ENCODE data around the gene SLCO3A1.

SLCO3A1 gene

GRCh38 chr15:91938136-91938535, 84.6 kb downstream of the SLCO3A1 start:
- H3K4me3 ChIP-seq (ENCODE audit: low read depth in 1 of 2, low read length in 2 of 2), result no peak overlapping the region
- no peak overlapping the region for H2AFZ ChIP-seq (ENCODE audit: low read depth, low read length)
- H3K9ac ChIP-seq (ENCODE audit: low read depth, low read length), result no peak overlapping the region
- H3K27ac ChIP-seq (ENCODE audit: low read length), result no peak overlapping the region
- no peaks in the 10 kb centered on the region for H4K20me1 ChIP-seq (ENCODE audit: insufficient read depth, low read length)
- ATAC-seq (ENCODE audit: insufficient read depth, low read depth) (no peak), DNase-seq (no peak)
- H3K27me3 ChIP-seq (ENCODE audit: insufficient read depth, low read length, poor library complexity), result peaks cover 7% of the 10 kb centered on the region
- no peaks in the 10 kb centered on the region for H3K36me3 ChIP-seq (ENCODE audit: insufficient read depth, low read length)
- no peaks in the 10 kb centered on the region for H3K9me3 ChIP-seq (ENCODE audit: insufficient read depth, low read length, severe bottlenecking)
- H3K4me1 ChIP-seq (ENCODE audit: insufficient read depth, low read length), result no peaks in the 10 kb centered on the region
- TF ChIP-seq EZH2 (IDR thresholded peaks at IDR 0.05; ENCODE audit: borderline replicate concordance, low read depth, low read length, severe bottlenecking) (no peak), CTCF (IDR thresholded peaks at IDR 0.05; ENCODE audit: borderline replicate concordance, extremely low read depth, low read length, poor library complexity, severe bottlenecking) (no peak)
- no peak overlapping the region for H3K4me2 ChIP-seq (ENCODE audit: insufficient read depth, low read length)
- no peaks in the 10 kb centered on the region for H3K79me2 ChIP-seq (ENCODE audit: insufficient read depth, low read length)

- no peak for ATAC-seq (ENCODE audit: insufficient read depth, low read depth)
- TF ChIP-seq CTCF (IDR thresholded peaks at IDR 0.05; ENCODE audit: borderline replicate concordance, extremely low read depth, low read length, poor library complexity, severe bottlenecking), result no peak
- no peak for TF ChIP-seq EZH2 (IDR thresholded peaks at IDR 0.05; ENCODE audit: borderline replicate concordance, low read depth, low read length, severe bottlenecking)
- no peaks in the 10 kb centered on the region for H3K36me3 ChIP-seq (ENCODE audit: insufficient read depth, low read length)
- no peak overlapping the region for H3K4me2 ChIP-seq (ENCODE audit: insufficient read depth, low read length)
- DNase-seq, result no peak
- no peaks in the 10 kb centered on the region for H3K79me2 ChIP-seq (ENCODE audit: insufficient read depth, low read length)
- H3K9me3 ChIP-seq (ENCODE audit: insufficient read depth, low read length, severe bottlenecking), result no peaks in the 10 kb centered on the region
- H3K4me1 ChIP-seq (ENCODE audit: insufficient read depth, low read length), result no peaks in the 10 kb centered on the region
- H3K27ac ChIP-seq (ENCODE audit: low read length), result no peak overlapping the region
- H2AFZ ChIP-seq (ENCODE audit: low read depth, low read length), result no peak overlapping the region
- no peaks in the 10 kb centered on the region for H4K20me1 ChIP-seq (ENCODE audit: insufficient read depth, low read length)
- H3K9ac ChIP-seq (ENCODE audit: low read depth, low read length), result no peak overlapping the region
- H3K4me3 ChIP-seq (ENCODE audit: low read depth in 1 of 2, low read length in 2 of 2), result no peak overlapping the region
- H3K27me3 ChIP-seq (ENCODE audit: insufficient read depth, low read length, poor library complexity), result peaks cover 3% of the 10 kb centered on the region
These were observed 85.9 kb downstream of the SLCO3A1 start for GRCh38 chr15:91939403-91939831.

GRCh38 chr15:91940496-91941381, 87.2 kb downstream of the SLCO3A1 start:
- no peak overlapping the region for H2AFZ ChIP-seq (ENCODE audit: low read depth, low read length)
- H3K4me3 ChIP-seq (ENCODE audit: low read depth in 1 of 2, low read length in 2 of 2), result no peak overlapping the region
- DNase-seq (no peak), ATAC-seq (ENCODE audit: insufficient read depth, low read depth) (no peak)
- no peak overlapping the region for H3K4me2 ChIP-seq (ENCODE audit: insufficient read depth, low read length)
- H3K79me2 ChIP-seq (ENCODE audit: insufficient read depth, low read length), result no peaks in the 10 kb centered on the region
- no peaks in the 10 kb centered on the region for H3K36me3 ChIP-seq (ENCODE audit: insufficient read depth, low read length)
- no peak overlapping the region for H3K9ac ChIP-seq (ENCODE audit: low read depth, low read length)
- H3K4me1 ChIP-seq (ENCODE audit: insufficient read depth, low read length), result no peaks in the 10 kb centered on the region
- TF ChIP-seq EZH2 (IDR thresholded peaks at IDR 0.05; ENCODE audit: borderline replicate concordance, low read depth, low read length, severe bottlenecking) (no peak), CTCF (IDR thresholded peaks at IDR 0.05; ENCODE audit: borderline replicate concordance, extremely low read depth, low read length, poor library complexity, severe bottlenecking) (no peak)
- H3K27ac ChIP-seq (ENCODE audit: low read length), result no peak overlapping the region
- no peaks in the 10 kb centered on the region for H4K20me1 ChIP-seq (ENCODE audit: insufficient read depth, low read length)
- H3K27me3 ChIP-seq (ENCODE audit: insufficient read depth, low read length, poor library complexity), result peaks cover 3% of the 10 kb centered on the region
- no peaks in the 10 kb centered on the region for H3K9me3 ChIP-seq (ENCODE audit: insufficient read depth, low read length, severe bottlenecking)
